ENCODE data around the gene GIT1.

GRCh38 chr17:29597361-29598172 is 8.1 kb upstream of the GIT1 start:
- TF ChIP-seq BRF1 (IDR thresholded peaks at IDR 0.05; ENCODE audit: borderline replicate concordance, extremely low read depth, insufficient read length) = no peak
- no peak for TF ChIP-seq TRIM28 (IDR thresholded peaks at IDR 0.05)
- no peak for TF ChIP-seq ZFP36 (IDR thresholded peaks at IDR 0.05; ENCODE audit: low read depth, low read length, partially characterized antibody)
- TF ChIP-seq RBM14 (IDR thresholded peaks at IDR 0.05; ENCODE audit: borderline replicate concordance, insufficient read depth, low read depth, low read length) = no peak
- TF ChIP-seq ZBTB33 (CRISPR knock-in tag; IDR thresholded peaks at IDR 0.05) = no peak
- no peak for TF ChIP-seq SMARCB1 (IDR thresholded peaks at IDR 0.05; ENCODE audit: insufficient read length, low read depth)
- no peak for TF ChIP-seq EGR1 (conservative IDR thresholded peaks at IDR 0.05)
- TF ChIP-seq EZH2 (IDR thresholded peaks at IDR 0.05; ENCODE audit: borderline replicate concordance, low read depth, low read length) = no peak
- TF ChIP-seq MAX (CRISPR knock-in tag; IDR thresholded peaks at IDR 0.05) = no peak
- no peak for TF ChIP-seq KLF13 (tag; IDR thresholded peaks at IDR 0.05; ENCODE audit: borderline replicate concordance, low read depth)
- TF ChIP-seq CEBPB (tag; IDR thresholded peaks at IDR 0.05) = no peak
- no peak for TF ChIP-seq BACH1 (tag; IDR thresholded peaks at IDR 0.05)
- no peak for TF ChIP-seq POLR2AphosphoS5 (IDR thresholded peaks at IDR 0.05; ENCODE audit: control insufficient read depth, insufficient read depth, low read depth, low read length)
- TF ChIP-seq ZBTB40 (IDR thresholded peaks at IDR 0.05) = no peak
- no peak for TF ChIP-seq ZBTB40 (CRISPR knock-in tag; IDR thresholded peaks at IDR 0.05)

Measured in K562 (cell line).